CD4-positive, alpha-beta T cell treated with Interleukin-4 for 1 hour (primary cell): Measurements from ENCODE around the gene ANKRD36C.
"Not testable (repeated sequence)": the region's sequence is repeated elsewhere in the genome, so short reads cannot be mapped to it uniquely, and the experiment has no call there.

ENCODE experiments used
- DNase-seq, 2 donors: peaks; one replicate each; pipeline ENCODE4 v3.0.0-alpha.2; 2020 to 2022

ANKRD36C gene

GRCh38 chr2:96006248-96006647 lies 14.6 kb upstream of the ANKRD36C start:
- not testable (repeated sequence) for DNase-seq

- DNase-seq = peak; percentile 61 to 81
These were observed 1.1 kb upstream of the ANKRD36C start for GRCh38 chr2:95992520-95993272.

GRCh38 chr2:95992102-95992501 lies 478 bp upstream of the ANKRD36C start:
- DNase-seq = peak; percentile 18 to 42

- DNase-seq = peak in 1 of 2 donors; percentile 15
These were observed 740 bp downstream of the ANKRD36C start for GRCh38 chr2:95990884-95991283.

- DNase-seq = not testable (repeated sequence)
These were observed 40.0 kb downstream of the ANKRD36C start for GRCh38 chr2:95951662-95952061.

- DNase-seq = not testable (repeated sequence)
These were observed 43.6 kb downstream of the ANKRD36C start for GRCh38 chr2:95948039-95948438.

- DNase-seq = not testable (repeated sequence)
These were observed 51.7 kb downstream of the ANKRD36C start for GRCh38 chr2:95939947-95940346.

GRCh38 chr2:95930740-95931139 lies 60.9 kb downstream of the ANKRD36C start:
- DNase-seq = not testable (repeated sequence)

GRCh38 chr2:95917007-95917406 lies 74.6 kb downstream of the ANKRD36C start:
- DNase-seq = not testable (repeated sequence)

GRCh38 chr2:95915131-95915530 lies 76.5 kb downstream of the ANKRD36C start:
- not testable (repeated sequence) for DNase-seq

- DNase-seq = not testable (repeated sequence)
These were observed 80.2 kb downstream of the ANKRD36C start for GRCh38 chr2:95911431-95911830.

GRCh38 chr2:95894443-95894842 lies 97.2 kb downstream of the ANKRD36C start:
- not testable (repeated sequence) for DNase-seq

- DNase-seq = not testable (repeated sequence)
These were observed 123.7 kb downstream of the ANKRD36C start for GRCh38 chr2:95867929-95868328.

GRCh38 chr2:95867047-95867677 lies 124.5 kb downstream of the ANKRD36C start:
- not testable (repeated sequence) for DNase-seq

- not testable (repeated sequence) for DNase-seq
These were observed 129.5 kb downstream of the ANKRD36C start for GRCh38 chr2:95862121-95862520.

GRCh38 chr2:95836151-95836550 lies 155.5 kb downstream of the ANKRD36C start:
- DNase-seq = no peak

GRCh38 chr2:95834077-95835013 lies 157.3 kb downstream of the ANKRD36C start:
- DNase-seq = not testable (repeated sequence)

- DNase-seq = not testable (repeated sequence)
These were observed 167.4 kb downstream of the ANKRD36C start for GRCh38 chr2:95824218-95824617.

- not testable (repeated sequence) for DNase-seq
These were observed 174.1 kb downstream of the ANKRD36C start for GRCh38 chr2:95817521-95817920.

- not testable (repeated sequence) for DNase-seq
These were observed 178.3 kb downstream of the ANKRD36C start for GRCh38 chr2:95813311-95813710.

GRCh38 chr2:95799892-95800291 lies 191.7 kb downstream of the ANKRD36C start:
- no peak for DNase-seq

- DNase-seq = not testable (repeated sequence)
These were observed 192.3 kb downstream of the ANKRD36C start for GRCh38 chr2:95799147-95799889.
